HepG2 (cell line): ENCODE measurements around the gene PSMA3. TPM values are rescaled to one million over a fixed set of nuclear protein-coding genes. Genes with fewer than 3 reads are reported as not detected.

ENCODE experiments used
- ARNT ChIP-seq: fragments of 450-650 bp; IDR thresholded peaks from 2 replicates; pipeline ENCODE4 v1.6.1; 2017
- ATF3 ChIP-seq: sonication (generic); formaldehyde crosslinking; IDR thresholded peaks from 2 replicates; pipeline ENCODE4 v1.4.0; 2020; ENCODE audit warnings: missing genetic modification reagents
- ATRX ChIP-seq: sonication (generic); formaldehyde crosslinking; IDR thresholded peaks from 2 replicates; pipeline ENCODE4 v1.4.0; 2020; ENCODE audit warnings: missing genetic modification reagents, borderline replicate concordance
- BATF2 ChIP-seq: sonication (generic); formaldehyde crosslinking; IDR thresholded peaks from 2 replicates; pipeline ENCODE4 v1.8.0; 2022; ENCODE audit warnings: mild to moderate bottlenecking, missing genetic modification reagents, moderate library complexity
- BHLHE40 ChIP-seq: IDR thresholded peaks from 2 replicates; pipeline ENCODE4 v1.6.1; 2011; ENCODE audit warnings: low read length, improper control_type of control experiment
- BRD4 ChIP-seq: sonication (generic); formaldehyde crosslinking; IDR thresholded peaks from 2 replicates; pipeline ENCODE4 v1.4.0; 2020; ENCODE audit warnings: missing genetic modification reagents
- CCAR2 ChIP-seq: fragments of 200-400 bp; formaldehyde crosslinking; optimal IDR thresholded peaks from 2 replicates; pipeline ENCODE3; 2018; ENCODE audit warnings: low read depth, mild to moderate bottlenecking, low read length, moderate library complexity
- CENPT ChIP-seq: sonication (generic); formaldehyde crosslinking; IDR thresholded peaks from 2 replicates; pipeline ENCODE4 v1.8.0; 2022; ENCODE audit warnings: low read depth, mild to moderate bottlenecking, moderate library complexity, missing genetic modification reagents
- GLI4 ChIP-seq: sonication (generic); formaldehyde crosslinking; IDR thresholded peaks from 2 replicates; pipeline ENCODE4 v1.5.1; 2020; ENCODE audit warnings: missing genetic modification reagents, mild to moderate bottlenecking, moderate library complexity, borderline replicate concordance
- KLF15 ChIP-seq: sonication (generic); formaldehyde crosslinking; IDR thresholded peaks from 2 replicates; pipeline ENCODE4 v1.8.1; 2023; ENCODE audit warnings: borderline replicate concordance, mild to moderate bottlenecking, inconsistent platforms, missing genetic modification reagents, mixed read lengths
- LCORL ChIP-seq, 2 experiments: fragments of 450-650 bp in 1 of 2; sonication (generic) in 1 of 2; formaldehyde crosslinking in 1 of 2; IDR thresholded peaks; 2 replicates each; pipeline versions ENCODE4 v1.5.0 to v1.6.1; 2017 to 2020; ENCODE audit warnings: antibody characterized with exemption in 1 of 2, missing genetic modification reagents in 1 of 2
- MEIS2 ChIP-seq: sonication (generic); formaldehyde crosslinking; IDR thresholded peaks from 2 replicates; pipeline ENCODE4 v1.9.0; 2021; ENCODE audit warnings: mild to moderate bottlenecking, missing genetic modification reagents
- NFKB2 ChIP-seq: sonication (generic); formaldehyde crosslinking; IDR thresholded peaks from 2 replicates; pipeline ENCODE4 v1.4.0; 2020; ENCODE audit warnings: missing genetic modification reagents, borderline replicate concordance
- PCBP1 ChIP-seq: fragments of 200-400 bp; formaldehyde crosslinking; IDR thresholded peaks from 2 replicates; pipeline ENCODE4 v1.6.1; 2017; ENCODE audit warnings: mild to moderate bottlenecking, low read depth, low read length, borderline replicate concordance
- RBM22 ChIP-seq: fragments of 200-400 bp; formaldehyde crosslinking; optimal IDR thresholded peaks from 2 replicates; pipeline ENCODE3; 2017; ENCODE audit warnings: mild to moderate bottlenecking, low read length, moderate library complexity
- RFXAP ChIP-seq: sonication (generic); formaldehyde crosslinking; IDR thresholded peaks from 2 replicates; pipeline ENCODE4 v1.4.0; 2020; ENCODE audit warnings: missing genetic modification reagents, borderline replicate concordance
- SRSF9 ChIP-seq: fragments of 200-400 bp; formaldehyde crosslinking; IDR thresholded peaks from 2 replicates; pipeline ENCODE4 v1.6.1; 2018; ENCODE audit warnings: borderline replicate concordance, mild to moderate bottlenecking, low read depth, low read length; ENCODE audit not compliant: insufficient read depth, poor library complexity, severe bottlenecking
- SRY ChIP-seq: sonication (generic); formaldehyde crosslinking; IDR thresholded peaks from 2 replicates; pipeline ENCODE4 v1.8.0; 2022; ENCODE audit warnings: mild to moderate bottlenecking, missing genetic modification reagents
- TCF12 ChIP-seq, 2 experiments: fragments of 450-650 bp in 1 of 2; sonication (generic) in 1 of 2; formaldehyde crosslinking in 1 of 2; IDR thresholded peaks; 2 replicates each; pipeline versions ENCODE4 v1.6.1 to v1.8.0; 2017 to 2022; ENCODE audit warnings: antibody characterized with exemption in 1 of 2, mild to moderate bottlenecking in 1 of 2, missing genetic modification reagents in 1 of 2, moderate library complexity in 1 of 2
- TCF7 ChIP-seq: sonication (generic); IDR thresholded peaks from 2 replicates; pipeline ENCODE4 v1.6.1; 2016; ENCODE audit warnings: antibody characterized with exemption, low read depth
- TGIF2 ChIP-seq: IDR thresholded peaks from 2 replicates; pipeline ENCODE4 v1.6.1; 2016; ENCODE audit warnings: control low read depth, missing compliant biosample characterization
- THAP11 ChIP-seq: IDR thresholded peaks from 2 replicates; pipeline ENCODE4 v1.6.1; 2016; ENCODE audit warnings: missing biosample characterization, missing genetic modification reagents
- TMF1 ChIP-seq: sonication (generic); formaldehyde crosslinking; IDR thresholded peaks from 2 replicates; pipeline ENCODE4 v1.8.1; 2022; ENCODE audit warnings: low read depth, missing genetic modification reagents
- U2AF1 ChIP-seq: fragments of 200-400 bp; formaldehyde crosslinking; optimal IDR thresholded peaks from 2 replicates; pipeline ENCODE3; 2017; ENCODE audit warnings: mild to moderate bottlenecking, low read depth, low read length
- ZFP1 ChIP-seq: IDR thresholded peaks from 2 replicates; pipeline ENCODE4 v1.6.1; 2016
- ZFP36L1 ChIP-seq: sonication (generic); formaldehyde crosslinking; IDR thresholded peaks from 2 replicates; pipeline ENCODE4 v1.8.0; 2022; ENCODE audit warnings: mild to moderate bottlenecking, missing genetic modification reagents, moderate library complexity
- ZNF3 ChIP-seq: IDR thresholded peaks from 2 replicates; pipeline ENCODE4 v1.7.0; 2017; ENCODE audit warnings: inconsistent platforms
- ZNF556 ChIP-seq: sonication (generic); formaldehyde crosslinking; IDR thresholded peaks from 2 replicates; pipeline ENCODE4 v1.4.0; 2020; ENCODE audit warnings: mild to moderate bottlenecking, missing genetic modification reagents, borderline replicate concordance
- ZNF562 ChIP-seq: sonication (generic); formaldehyde crosslinking; IDR thresholded peaks from 2 replicates; pipeline ENCODE4 v1.8.0; 2022; ENCODE audit warnings: missing genetic modification reagents, borderline replicate concordance
- ZNF710 ChIP-seq: sonication (generic); formaldehyde crosslinking; IDR thresholded peaks from 2 replicates; pipeline ENCODE4 v1.5.0; 2020; ENCODE audit warnings: mild to moderate bottlenecking, missing genetic modification reagents, borderline replicate concordance
- polyA plus RNA-seq, 8 experiments: library from polyadenylated mRNA; depleted of rRNA in 3 of 8; stranded (reverse) in 7 of 8; unstranded in 1 of 8; fragments of >200 nt; fragmentation: Illumina TruSeq in 4 of 8; extraction: Trizol in 4 of 8; gene quantifications; 2 replicates each; pipeline versions ENCODE4 v1.2.1 to v1.2.3, GENCODE V29; 2011 to 2016; ENCODE audit warnings: low read depth in 4 of 8, missing spikeins in 1 of 8, mixed read lengths in 1 of 8; ENCODE audit not compliant: insufficient read depth in 1 of 8
- total RNA-seq, 5 experiments: library from RNA; depleted of rRNA; stranded (reverse); fragments of >200 nt; fragmentation: Illumina TruSeq; extraction: Trizol; gene quantifications; 2 replicates each; pipeline ENCODE4 v1.2.3, GENCODE V29; 2016; ENCODE audit warnings: low read depth in 1 of 5

The PSMA3 gene
- total and polyA plus RNA-seq, 2 of the 13 experiments (the other 11 are each of a cell fraction or from before 2014, with no cell fraction given) = 232 to 275 TPM

GRCh38 chr14:58199726-58200479 lies 44.7 kb upstream of the PSMA3 start, which contains the start of gene ACTR10 (continued):
- no peak for TF ChIP-seq ZNF710 (CRISPR knock-in tag)
- TF ChIP-seq GLI4 (CRISPR knock-in tag) = no peak
- no peak for TF ChIP-seq BHLHE40
- TF ChIP-seq ATF3 (CRISPR knock-in tag) = no peak
- TF ChIP-seq TCF12 (IDR thresholded peaks at IDR 0.05) = no peak
- TF ChIP-seq TCF12 (CRISPR knock-in tag; IDR thresholded peaks at IDR 0.05) = no peak
- no peak for TF ChIP-seq SRSF9
- 0 out of 2 replicates have a peak, but pooled peaks have one; percentile 48 for TF ChIP-seq TMF1 (CRISPR knock-in tag)
- no peak for TF ChIP-seq PCBP1
- no peak for TF ChIP-seq CCAR2
- TF ChIP-seq ZNF562 = no peak
- no peak for TF ChIP-seq TGIF2
- TF ChIP-seq NFKB2 (CRISPR knock-in tag) = no peak
- TF ChIP-seq ZNF3 (CRISPR knock-in tag) = no peak
- no peak for TF ChIP-seq ARNT
- 0 out of 2 replicates have a peak, but pooled peaks have one; percentile 4 for TF ChIP-seq RFXAP (CRISPR knock-in tag)
- TF ChIP-seq ATRX = no peak
- no peak for TF ChIP-seq CENPT (CRISPR knock-in tag)
- TF ChIP-seq ZFP36L1 (CRISPR knock-in tag) = no peak
- no peak for TF ChIP-seq MEIS2 (CRISPR knock-in tag)
- no peak for TF ChIP-seq KLF15
- no peak for TF ChIP-seq ZFP1 (CRISPR knock-in tag)
- TF ChIP-seq SRY = peak; percentile 87
- no peak for TF ChIP-seq BATF2
- no peak for TF ChIP-seq RBM22
- peak; percentile 71 for TF ChIP-seq THAP11 (CRISPR knock-in tag)
- TF ChIP-seq ZNF556 = no peak
- no peak for TF ChIP-seq LCORL (IDR thresholded peaks at IDR 0.05)
- TF ChIP-seq LCORL (CRISPR knock-in tag; IDR thresholded peaks at IDR 0.05) = peak; percentile 33; the same call in 1 of the 2 replicates
- TF ChIP-seq U2AF1 = no peak
- TF ChIP-seq TCF7 = no peak
- TF ChIP-seq BRD4 (CRISPR knock-in tag) = no peak
